ENCODE data around the gene SLC35B4. TPM values are rescaled to one million over a fixed set of nuclear protein-coding genes. Genes with fewer than 3 reads are reported as not detected.

Gene SLC35B4
- total RNA-seq, 1 donor from 2014 or later, result 51.7 TPM

- Mint-ChIP-seq H3K36me3 (ENCODE audit: low read depth) (no peaks in the 10 kb centered on the region), H3K9me3 (peaks cover 4% of the 10 kb centered on the region), H3K4me1 (peaks cover 5% of the 10 kb centered on the region), H3K4me3 (no peak overlapping the region), H3K27me3 (ENCODE audit: low read depth) (peaks cover under 1% of the 10 kb centered on the region), H3K27ac (ENCODE audit: unreplicated experiment) (no peak overlapping the region)
- TF ChIP-seq CTCF (conservative IDR thresholded peaks at IDR 0.05), result no peak
- no peak for DNase-seq (ENCODE audit: low read depth, low spot score)
Measured at GRCh38 chr7:134332892-134333291, 16.2 kb upstream of the SLC35B4 start.

GRCh38 chr7:134331393-134331792 lies 14.7 kb upstream of the SLC35B4 start:
- TF ChIP-seq CTCF (conservative IDR thresholded peaks at IDR 0.05), result no peak
- H3K9me3 Mint-ChIP-seq, result peaks cover 4% of the 10 kb centered on the region
- no peak overlapping the region for H3K27ac Mint-ChIP-seq (ENCODE audit: unreplicated experiment)
- no peaks in the 10 kb centered on the region for H3K36me3 Mint-ChIP-seq (ENCODE audit: low read depth)
- peaks cover 5% of the 10 kb centered on the region for H3K27me3 Mint-ChIP-seq (ENCODE audit: low read depth)
- H3K4me3 Mint-ChIP-seq, result no peak overlapping the region
- peaks cover 5% of the 10 kb centered on the region for H3K4me1 Mint-ChIP-seq
- no peak for DNase-seq (ENCODE audit: low read depth, low spot score)

GRCh38 chr7:134330974-134331373 lies 14.2 kb upstream of the SLC35B4 start:
- peaks cover 4% of the 10 kb centered on the region for H3K9me3 Mint-ChIP-seq
- no peak overlapping the region for H3K4me3 Mint-ChIP-seq
- H3K36me3 Mint-ChIP-seq (ENCODE audit: low read depth), result no peaks in the 10 kb centered on the region
- peaks cover 5% of the 10 kb centered on the region for H3K4me1 Mint-ChIP-seq
- peaks cover 9% of the 10 kb centered on the region for H3K27me3 Mint-ChIP-seq (ENCODE audit: low read depth)
- no peak overlapping the region for H3K27ac Mint-ChIP-seq (ENCODE audit: unreplicated experiment)
- no peak for DNase-seq (ENCODE audit: low read depth, low spot score)
- no peak for TF ChIP-seq CTCF (conservative IDR thresholded peaks at IDR 0.05)

- Mint-ChIP-seq H3K9me3 (peaks cover under 1% of the 10 kb centered on the region), H3K36me3 (ENCODE audit: low read depth) (no peaks in the 10 kb centered on the region)
Measured at GRCh38 chr7:134329614-134330346, 13.1 kb upstream of the SLC35B4 start.

GRCh38 chr7:134328900-134329299 lies 12.2 kb upstream of the SLC35B4 start:
- Mint-ChIP-seq H3K27ac (ENCODE audit: unreplicated experiment) (no peak overlapping the region), H3K4me3 (no peak overlapping the region), H3K4me1 (peaks cover 5% of the 10 kb centered on the region), H3K9me3 (no peaks in the 10 kb centered on the region), H3K36me3 (ENCODE audit: low read depth) (no peaks in the 10 kb centered on the region), H3K27me3 (ENCODE audit: low read depth) (peaks cover 14% of the 10 kb centered on the region)
- TF ChIP-seq CTCF (conservative IDR thresholded peaks at IDR 0.05), result no peak
- DNase-seq (ENCODE audit: low read depth, low spot score), result no peak

More at GRCh38 chr7:134329614-134330346, 13.1 kb upstream of the SLC35B4 start:
- Mint-ChIP-seq H3K4me1 (peaks cover 5% of the 10 kb centered on the region), H3K27me3 (ENCODE audit: low read depth) (peaks cover 10% of the 10 kb centered on the region), H3K4me3 (no peak overlapping the region), H3K27ac (ENCODE audit: unreplicated experiment) (no peak overlapping the region)
- DNase-seq (ENCODE audit: low read depth, low spot score), result no peak
- TF ChIP-seq CTCF (conservative IDR thresholded peaks at IDR 0.05), result no peak

Data from neural crest cell (in vitro differentiated cells).